GM10266 (cell line): ENCODE results near the gene ITPR2.
"Not testable (repeated sequence)": the region's sequence is repeated elsewhere in the genome, so short reads cannot be mapped to it uniquely, and the experiment has no call there.

ENCODE experiments used
- DNase-seq: peaks from one replicate; pipeline ENCODE4 v3.0.0; 2012; ENCODE audit errors: extremely low spot score
- TF ChIP-seq, protein P1 (sequence below): IDR thresholded peaks from 2 replicates; pipeline ENCODE4 v1.5.1; 2012; ENCODE audit warnings: mild to moderate bottlenecking, low read depth; ENCODE audit not compliant: control insufficient read depth, insufficient read depth; ENCODE audit errors: missing control alignments

ITPR2 gene

DNA sequence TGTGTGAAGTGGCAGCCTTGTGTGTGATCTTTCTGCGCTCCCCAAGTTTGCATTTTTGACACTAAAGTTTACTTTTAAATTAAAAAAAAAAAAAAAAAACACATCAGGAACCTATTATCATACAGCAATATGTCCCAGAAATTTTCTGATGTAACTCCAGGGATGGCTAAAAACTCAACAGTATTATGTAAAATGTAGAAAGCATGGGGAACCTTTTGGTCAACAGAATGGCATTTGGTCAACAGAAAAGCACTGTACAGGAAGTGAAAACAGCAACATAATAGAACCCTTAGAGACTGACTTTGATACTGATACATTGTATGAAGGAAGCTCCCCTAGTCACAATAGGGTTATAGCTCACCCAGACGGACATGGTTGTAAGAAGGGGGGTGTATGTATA is 224.3 kb downstream of the ITPR2 start:
- no peak for DNase-seq
- TF ChIP-seq, protein P1, sequence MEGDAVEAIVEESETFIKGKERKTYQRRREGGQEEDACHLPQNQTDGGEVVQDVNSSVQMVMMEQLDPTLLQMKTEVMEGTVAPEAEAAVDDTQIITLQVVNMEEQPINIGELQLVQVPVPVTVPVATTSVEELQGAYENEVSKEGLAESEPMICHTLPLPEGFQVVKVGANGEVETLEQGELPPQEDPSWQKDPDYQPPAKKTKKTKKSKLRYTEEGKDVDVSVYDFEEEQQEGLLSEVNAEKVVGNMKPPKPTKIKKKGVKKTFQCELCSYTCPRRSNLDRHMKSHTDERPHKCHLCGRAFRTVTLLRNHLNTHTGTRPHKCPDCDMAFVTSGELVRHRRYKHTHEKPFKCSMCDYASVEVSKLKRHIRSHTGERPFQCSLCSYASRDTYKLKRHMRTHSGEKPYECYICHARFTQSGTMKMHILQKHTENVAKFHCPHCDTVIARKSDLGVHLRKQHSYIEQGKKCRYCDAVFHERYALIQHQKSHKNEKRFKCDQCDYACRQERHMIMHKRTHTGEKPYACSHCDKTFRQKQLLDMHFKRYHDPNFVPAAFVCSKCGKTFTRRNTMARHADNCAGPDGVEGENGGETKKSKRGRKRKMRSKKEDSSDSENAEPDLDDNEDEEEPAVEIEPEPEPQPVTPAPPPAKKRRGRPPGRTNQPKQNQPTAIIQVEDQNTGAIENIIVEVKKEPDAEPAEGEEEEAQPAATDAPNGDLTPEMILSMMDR, result no peak

DNA sequence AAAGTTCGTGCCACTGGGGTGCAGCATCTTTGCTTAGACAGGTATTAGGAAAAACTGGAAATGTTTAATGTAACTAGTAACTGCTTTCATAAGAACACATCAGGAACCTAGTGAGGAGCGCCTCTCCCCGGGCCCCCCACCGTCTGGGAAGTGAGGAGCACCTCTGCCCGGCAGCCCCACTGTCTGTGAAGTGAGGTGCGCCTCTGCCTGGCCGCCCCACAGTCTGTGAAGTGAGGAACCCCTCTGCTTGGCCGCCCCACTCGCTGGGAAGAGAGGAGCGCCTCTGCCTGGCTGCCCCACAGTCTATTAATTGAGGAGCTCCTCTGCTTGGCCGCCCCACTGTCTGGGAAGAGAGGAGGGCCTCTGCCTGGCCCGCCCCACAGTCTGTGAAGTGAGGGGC is 224.7 kb downstream of the ITPR2 start:
- no peak for DNase-seq
- TF ChIP-seq, protein P1, result no peak

DNA sequence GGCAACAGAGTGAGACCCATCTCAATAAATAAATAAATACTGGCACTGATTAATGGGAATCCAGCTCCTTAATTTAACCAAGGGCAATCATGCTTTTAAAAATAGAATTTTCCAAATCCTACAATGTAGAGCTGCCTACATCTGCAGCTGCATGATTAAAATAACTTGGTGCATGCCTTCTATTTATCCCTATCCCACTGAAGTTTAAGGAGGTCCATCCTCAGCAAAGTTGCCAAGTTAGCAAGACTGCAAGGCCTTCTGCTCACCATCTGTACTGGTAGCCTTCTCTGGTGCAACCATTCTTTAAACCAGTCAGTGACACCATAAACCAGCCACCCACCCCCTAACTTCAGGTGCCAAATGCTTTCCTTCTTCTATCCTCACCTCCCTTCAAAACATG is 226.1 kb downstream of the ITPR2 start:
- TF ChIP-seq, protein P1, result no peak
- DNase-seq, result no peak

DNA sequence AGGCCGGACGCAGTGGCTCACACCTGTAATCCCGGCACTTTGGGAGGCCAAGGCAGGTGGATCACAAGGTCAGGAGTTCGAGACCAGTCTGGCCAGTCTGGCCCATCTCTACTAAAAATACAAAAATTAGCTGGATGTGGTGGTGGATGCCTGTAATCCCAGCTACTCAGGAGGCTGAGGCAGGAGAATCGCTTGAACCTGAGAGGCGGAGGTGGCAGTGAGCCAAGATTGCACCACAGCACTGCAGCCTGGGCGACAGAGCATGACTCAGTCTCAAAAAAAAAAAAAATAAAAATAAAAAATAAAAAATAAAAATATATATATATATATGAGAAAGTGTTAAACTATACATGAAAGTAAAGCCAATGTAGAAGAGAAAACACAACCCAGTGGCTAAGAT is 228.2 kb downstream of the ITPR2 start:
- DNase-seq, result not testable (repeated sequence)

DNA sequence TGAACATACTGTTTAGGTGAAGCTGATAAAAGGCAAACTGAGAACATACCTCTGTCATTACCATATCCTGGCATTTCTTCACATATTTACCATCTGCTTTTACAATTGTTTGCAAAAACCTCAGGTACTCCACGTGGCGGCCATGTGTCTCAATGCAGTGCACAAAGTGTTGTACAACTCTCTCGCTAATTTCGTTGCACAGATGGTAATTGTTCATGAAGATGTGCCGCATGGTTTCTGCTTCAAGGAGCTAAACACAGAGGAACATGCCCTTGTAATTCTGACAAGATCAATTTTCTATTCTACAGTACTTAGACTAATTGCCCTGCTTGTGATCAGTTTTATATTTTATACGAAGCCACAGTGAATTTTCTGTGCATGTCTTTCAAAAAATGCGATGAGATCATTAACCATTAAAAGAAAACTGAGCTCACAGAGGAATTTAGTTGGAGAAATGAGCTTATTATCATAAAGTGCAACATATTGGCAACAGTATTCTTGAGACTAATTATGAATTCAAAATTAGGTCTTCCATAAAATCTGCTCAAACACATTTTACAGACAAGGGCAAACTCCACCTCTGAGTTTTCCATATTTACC is 233.8 kb downstream of the ITPR2 start:
- no peak for DNase-seq
- TF ChIP-seq, protein P1, result no peak

DNA sequence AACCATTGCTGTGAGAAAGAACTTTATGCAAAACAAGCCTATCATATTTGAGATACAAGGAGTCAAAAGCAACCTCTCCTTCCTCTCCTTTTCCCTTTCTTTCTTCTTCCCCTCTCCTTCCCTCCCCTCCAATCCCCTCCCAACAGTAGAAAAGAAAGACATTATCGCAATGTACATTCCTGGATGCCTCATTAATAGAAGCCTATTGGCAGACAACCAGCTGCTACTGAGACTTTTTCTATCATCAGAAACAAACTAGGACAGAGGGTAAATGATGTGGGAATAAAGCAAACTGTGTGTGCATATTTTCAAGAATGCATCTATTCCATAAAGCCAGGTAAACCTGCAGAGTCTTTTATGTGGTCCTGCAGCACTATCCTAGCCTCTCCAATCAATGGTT is 237.2 kb downstream of the ITPR2 start:
- TF ChIP-seq, protein P1, result no peak
- no peak for DNase-seq

DNA sequence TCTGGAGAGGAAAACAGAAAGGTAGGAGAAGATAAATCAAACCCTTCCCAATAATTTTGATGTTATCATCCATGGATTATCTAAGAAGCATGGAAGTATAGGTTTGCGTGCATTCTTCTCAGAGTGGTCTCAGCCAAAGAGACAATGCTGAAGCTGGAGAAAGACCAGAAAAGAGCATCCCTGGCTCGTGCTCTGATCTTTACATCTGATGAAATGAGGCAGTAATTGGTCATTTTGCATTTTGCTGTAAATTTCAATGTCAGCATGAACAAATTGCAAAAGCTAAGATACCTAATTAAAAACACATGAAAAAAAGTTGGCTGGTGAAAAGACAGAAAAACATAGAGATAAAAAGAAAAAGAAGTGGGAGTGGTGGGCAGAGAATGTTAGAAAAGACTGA is 252.4 kb downstream of the ITPR2 start:
- TF ChIP-seq, protein P1, result no peak
- DNase-seq, result no peak

DNA sequence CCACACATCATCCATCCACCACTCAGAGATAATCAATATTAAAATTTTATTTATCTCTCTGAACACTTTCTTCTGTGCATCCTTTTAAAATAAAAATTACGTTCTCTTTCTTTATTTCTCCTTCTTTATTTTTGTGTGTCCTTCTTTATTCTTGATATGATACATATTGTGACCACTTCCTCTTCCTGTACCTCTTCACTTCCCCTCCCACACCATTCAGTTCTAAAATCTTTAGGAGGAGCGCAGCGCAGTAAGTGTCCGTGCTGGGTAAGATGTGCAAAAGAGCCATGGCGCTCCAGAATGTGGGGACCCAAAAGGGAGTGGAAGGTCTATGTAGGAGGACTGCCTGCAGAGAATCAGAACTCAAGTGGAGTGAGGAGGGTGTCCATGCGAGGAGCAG is 256.7 kb downstream of the ITPR2 start:
- TF ChIP-seq, protein P1, result no peak
- DNase-seq, result no peak
